AG10803 (cell line): ENCODE data around the gene VPS26A.

Experiments
- DNase-seq: peaks from one replicate; pipeline ENCODE4 v3.0.0; 2010; ENCODE audit warnings: low read depth
- H3K4me3 ChIP-seq: 2 replicates; pipeline ENCODE4 v1.5.1; 2011; ENCODE audit warnings: mild to moderate bottlenecking, low read length, control low read depth
- CTCF ChIP-seq: conservative IDR thresholded peaks from 2 replicates; pipeline ENCODE4 v1.5.1; 2011; ENCODE audit warnings: mild to moderate bottlenecking, low read length, control low read depth, inconsistent platforms

VPS26A gene

GRCh38 chr10:69213591-69214311 lies 89.8 kb downstream of the VPS26A start:
- H3K4me3 ChIP-seq: no peak overlapping the region
- DNase-seq: no peak
- TF ChIP-seq CTCF: no peak

DNA sequence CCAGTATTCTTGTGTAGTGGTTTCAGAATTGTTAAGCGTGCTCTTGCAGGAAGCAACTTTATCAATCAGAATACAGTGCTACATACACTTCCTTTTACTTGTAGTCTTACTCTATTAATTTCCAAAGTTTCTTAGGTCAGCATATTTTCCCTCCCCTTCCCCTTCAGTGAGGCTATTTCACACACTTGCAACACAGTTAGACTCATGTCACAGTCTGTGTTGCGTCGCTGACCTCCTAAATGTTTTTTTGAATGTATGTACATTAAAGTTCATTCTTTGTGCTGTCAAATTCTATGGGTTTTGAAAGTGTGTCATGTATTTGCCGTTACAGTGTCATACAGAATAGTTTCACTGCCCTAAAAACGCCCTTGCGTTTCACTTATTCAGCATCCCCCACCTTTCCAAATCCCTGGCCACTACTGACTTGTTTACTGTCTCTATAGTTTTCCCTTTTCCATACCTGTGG lies 90.7 kb downstream of the VPS26A start:
- no peak for DNase-seq
- no peak overlapping the region for H3K4me3 ChIP-seq
- no peak for TF ChIP-seq CTCF

DNA sequence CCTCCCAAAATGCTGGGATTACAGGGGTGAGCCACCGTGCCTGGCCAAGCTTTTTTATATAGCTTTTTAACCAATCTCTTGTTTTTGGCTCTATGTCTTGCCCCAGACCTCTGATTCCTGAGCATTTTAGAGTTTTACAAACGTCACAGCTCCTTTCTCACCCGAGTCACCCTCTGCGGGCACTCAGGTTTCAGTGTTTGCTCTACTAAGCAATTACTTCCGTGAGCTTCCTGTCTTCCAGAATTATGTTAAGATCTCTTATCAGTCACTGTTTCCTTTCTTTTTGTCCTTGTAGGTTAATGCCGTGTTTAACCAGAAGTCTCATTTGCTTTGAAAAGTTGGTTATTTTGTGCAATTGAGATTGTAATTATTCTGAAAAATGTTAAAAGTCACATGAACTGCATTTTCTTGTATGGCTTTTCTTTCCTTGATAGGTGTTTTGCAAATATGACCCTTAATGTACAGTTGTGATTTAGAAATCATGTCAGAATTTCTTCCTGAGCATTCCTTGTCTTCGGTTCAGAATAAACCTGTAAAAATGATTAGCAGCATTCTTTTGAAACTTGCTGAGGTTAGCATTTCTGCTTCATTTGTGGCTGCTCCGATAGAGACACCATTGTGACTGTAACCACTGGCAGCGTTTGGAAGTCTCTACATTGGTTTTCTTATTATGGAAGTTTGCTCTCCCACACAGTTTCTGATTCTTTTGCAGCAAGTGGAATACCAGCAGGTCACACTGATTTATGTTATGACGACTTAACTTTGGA lies 91.6 kb downstream of the VPS26A start:
- no peak overlapping the region for H3K4me3 ChIP-seq
- DNase-seq: no peak
- TF ChIP-seq CTCF: no peak

- no peak for TF ChIP-seq CTCF
- no peak for DNase-seq
- no peak overlapping the region for H3K4me3 ChIP-seq
Measured at GRCh38 chr10:69216577-69217118, 92.7 kb downstream of the VPS26A start.

- no peak overlapping the region for H3K4me3 ChIP-seq
- DNase-seq: peak; percentile 91
Measured at GRCh38 chr10:69217119-69217754, 93.3 kb downstream of the VPS26A start.

DNA sequence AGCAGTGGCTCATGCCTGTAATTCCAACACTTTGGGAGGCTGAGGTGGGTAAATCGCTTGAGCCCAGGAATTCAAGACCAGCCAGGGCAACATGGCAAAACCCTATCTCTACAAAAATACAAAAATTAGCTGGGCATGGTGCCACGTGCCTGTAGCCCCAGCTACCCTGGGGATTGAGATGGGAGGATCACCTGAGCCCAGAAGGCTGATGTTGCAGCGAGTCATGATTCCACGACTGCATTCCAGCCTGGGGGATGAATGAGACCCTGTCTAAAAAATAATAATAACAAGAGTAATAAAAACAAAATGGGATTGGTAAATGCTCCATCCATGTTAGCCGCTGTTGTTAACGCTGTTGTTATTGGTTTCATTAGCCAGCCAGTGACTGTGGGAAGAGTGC lies 94.9 kb downstream of the VPS26A start:
- H3K4me3 ChIP-seq: no peak overlapping the region
- DNase-seq: no peak
- no peak for TF ChIP-seq CTCF

More at GRCh38 chr10:69217119-69217754, 93.3 kb downstream of the VPS26A start:
- TF ChIP-seq CTCF: no peak
